Ureter (tissue), 1 donor: ENCODE measurements around the gene DEFB125. TPM values are rescaled to one million over a fixed set of nuclear protein-coding genes. Genes with fewer than 3 reads are reported as not detected.

ENCODE experiments used
- DNase-seq: peaks from one replicate; pipeline ENCODE4 v3.0.0-alpha.2; 2020; ENCODE audit warnings: low spot score
- total RNA-seq: library from RNA; stranded (reverse); gene quantifications from one replicate; pipeline ENCODE4 v1.2.4, GENCODE V29; 2023
- donor health status: DM: yes; HTN: yes; CAD: no.

DEFB125 gene
- total RNA-seq, 1 donor from 2014 or later, result not detected

- no peak for DNase-seq
Measured at GRCh38 chr20:145877-146276, 58.4 kb downstream of the DEFB125 start.

Other genes starting within 250 kb of the DEFB125 start
- gene DEFB126, start 54.9 kb downstream of the DEFB125 start, total RNA-seq, result not detected
- gene DEFB127, start 69.8 kb downstream of the DEFB125 start, total RNA-seq, result not detected
- not detected for gene DEFB128, start 102.0 kb downstream of the DEFB125 start, total RNA-seq
- gene DEFB129, start 139.6 kb downstream of the DEFB125 start, total RNA-seq, result not detected
- not detected for gene DEFB132, start 170.1 kb downstream of the DEFB125 start, total RNA-seq
- gene C20orf96, start 203.1 kb downstream of the DEFB125 start, total RNA-seq, result 10.4 TPM
- gene ZCCHC3, start 209.9 kb downstream of the DEFB125 start, total RNA-seq, result 16.0 TPM
- 7.4 TPM for gene SOX12, start 237.9 kb downstream of the DEFB125 start, total RNA-seq